ENCODE measurements around the gene MYL7.

DNA sequence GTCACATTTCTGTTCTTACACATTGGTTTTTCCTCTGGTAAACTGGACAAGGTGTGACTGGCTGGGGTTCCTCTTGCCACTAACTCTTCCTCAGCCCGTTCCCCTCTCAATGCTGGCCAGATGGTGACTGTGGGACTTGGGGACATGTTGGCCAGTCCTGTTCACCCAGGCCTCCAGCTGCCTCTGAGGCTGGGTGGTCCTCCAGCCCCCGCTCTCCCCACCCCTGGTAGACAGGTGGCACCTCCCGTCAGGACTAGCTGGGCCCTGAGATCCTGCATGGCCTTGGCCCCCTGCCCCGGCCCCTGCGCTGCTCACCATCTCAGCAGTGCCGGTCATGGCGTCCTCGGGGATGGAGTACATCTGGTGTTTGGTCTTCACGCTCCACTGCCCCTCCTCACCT, 10.8 kb upstream of the MYL7 start:
- TF ChIP-seq, protein P1, sequence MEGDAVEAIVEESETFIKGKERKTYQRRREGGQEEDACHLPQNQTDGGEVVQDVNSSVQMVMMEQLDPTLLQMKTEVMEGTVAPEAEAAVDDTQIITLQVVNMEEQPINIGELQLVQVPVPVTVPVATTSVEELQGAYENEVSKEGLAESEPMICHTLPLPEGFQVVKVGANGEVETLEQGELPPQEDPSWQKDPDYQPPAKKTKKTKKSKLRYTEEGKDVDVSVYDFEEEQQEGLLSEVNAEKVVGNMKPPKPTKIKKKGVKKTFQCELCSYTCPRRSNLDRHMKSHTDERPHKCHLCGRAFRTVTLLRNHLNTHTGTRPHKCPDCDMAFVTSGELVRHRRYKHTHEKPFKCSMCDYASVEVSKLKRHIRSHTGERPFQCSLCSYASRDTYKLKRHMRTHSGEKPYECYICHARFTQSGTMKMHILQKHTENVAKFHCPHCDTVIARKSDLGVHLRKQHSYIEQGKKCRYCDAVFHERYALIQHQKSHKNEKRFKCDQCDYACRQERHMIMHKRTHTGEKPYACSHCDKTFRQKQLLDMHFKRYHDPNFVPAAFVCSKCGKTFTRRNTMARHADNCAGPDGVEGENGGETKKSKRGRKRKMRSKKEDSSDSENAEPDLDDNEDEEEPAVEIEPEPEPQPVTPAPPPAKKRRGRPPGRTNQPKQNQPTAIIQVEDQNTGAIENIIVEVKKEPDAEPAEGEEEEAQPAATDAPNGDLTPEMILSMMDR (IDR thresholded peaks at IDR 0.05; ENCODE audit: low read length): no peak
- no peak for TF ChIP-seq EZH2 (IDR thresholded peaks at IDR 0.05; ENCODE audit: borderline replicate concordance, low read length)

Measured in OCI-LY1 (cell line).